ENCODE measurements around the gene GPR42. TPM values are rescaled to one million over a fixed set of nuclear protein-coding genes. Genes with fewer than 3 reads are reported as not detected.
"Not testable (repeated sequence)": the region's sequence is repeated elsewhere in the genome, so short reads cannot be mapped to it uniquely, and the experiment has no call there.

The GPR42 gene
- total RNA-seq, 4 donors from 2014 or later, result 0.70 TPM; not detected in 3

DNA sequence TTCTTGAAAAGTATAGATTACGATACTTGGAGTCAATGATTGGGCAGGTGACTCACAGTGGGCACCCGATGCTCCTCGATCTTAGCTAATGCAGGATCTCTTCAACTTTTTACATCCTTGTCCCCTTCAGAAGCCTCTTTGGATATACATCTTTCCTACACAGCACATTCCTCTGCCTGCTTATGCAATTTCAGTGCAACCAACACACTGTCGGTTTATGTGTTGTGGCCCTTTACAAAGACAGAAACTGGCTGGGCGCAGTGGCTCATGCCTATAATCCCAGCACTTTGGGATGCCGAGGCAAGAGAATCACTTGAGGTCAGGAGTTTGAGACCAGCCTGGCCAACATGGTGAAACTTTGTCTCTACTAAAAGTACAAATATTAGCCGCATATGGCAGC, 2.6 kb downstream of the GPR42 start:
- Histone ChIP-seq H3K27ac (no peak overlapping the region), H3K27me3 (no peaks in the 10 kb centered on the region), H3K4me3 (no peak overlapping the region), H3K9me3 (no peaks in the 10 kb centered on the region), H3K36me3 (no peaks in the 10 kb centered on the region), H3K4me1 (no peaks in the 10 kb centered on the region)
- no peak for DNase-seq
- TF ChIP-seq POLR2A (IDR thresholded peaks at IDR 0.05), result no peak
- no peak for TF ChIP-seq CTCF (IDR thresholded peaks at IDR 0.05)

GRCh38 chr19:35374031-35374430, 3.2 kb downstream of the GPR42 start:
- H3K27me3 ChIP-seq, H3K4me1 ChIP-seq, DNase-seq: not testable (repeated sequence)

DNA sequence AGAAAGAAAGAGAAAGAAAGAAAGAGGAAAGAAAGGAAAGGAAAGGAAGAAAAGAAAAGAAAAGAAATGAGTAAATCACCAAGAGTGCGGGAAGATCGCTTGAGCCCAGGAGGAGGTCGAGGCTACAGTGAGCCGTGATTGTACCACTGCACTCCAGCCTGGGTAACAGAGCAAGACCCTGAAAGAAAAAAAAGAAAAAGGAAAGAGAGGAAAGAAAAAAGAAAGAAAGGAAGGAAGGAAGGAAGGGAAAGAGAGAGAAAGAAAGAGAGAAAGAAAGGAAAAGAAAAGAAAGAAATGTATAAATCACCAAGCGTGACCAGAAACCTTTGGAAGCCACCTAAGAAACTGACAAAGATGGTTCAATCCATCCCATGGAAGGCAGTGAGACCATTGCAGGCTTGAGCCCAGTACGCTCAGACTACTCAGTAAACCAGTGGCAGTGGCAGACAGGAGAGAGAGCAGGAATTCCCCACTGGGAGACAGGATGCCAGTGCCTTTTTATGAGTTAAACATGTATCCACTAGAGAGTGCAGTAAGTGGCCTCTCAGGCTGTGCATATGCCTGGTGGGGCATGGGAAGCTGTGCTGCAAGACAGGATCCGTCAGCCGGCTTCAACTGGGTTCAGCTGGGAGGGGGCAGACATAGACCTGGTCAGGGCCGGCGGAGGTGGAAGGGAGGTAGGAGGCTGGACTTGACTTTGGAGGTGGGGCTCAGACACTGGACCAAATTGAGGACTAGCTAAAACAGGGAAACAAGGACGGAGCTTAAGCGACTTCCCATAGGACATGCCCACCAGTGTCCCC, 4.8 kb downstream of the GPR42 start:
- H3K27ac ChIP-seq, result no peak overlapping the region
- no peaks in the 10 kb centered on the region for H3K9me3 ChIP-seq
- TF ChIP-seq POLR2A (IDR thresholded peaks at IDR 0.05) (no peak), CTCF (IDR thresholded peaks at IDR 0.05) (no peak)
- H3K36me3 ChIP-seq, result no peaks in the 10 kb centered on the region
- no peaks in the 10 kb centered on the region for H3K27me3 ChIP-seq
- no peak for DNase-seq
- no peak overlapping the region for H3K4me3 ChIP-seq
- no peaks in the 10 kb centered on the region for H3K4me1 ChIP-seq

More at GRCh38 chr19:35374031-35374430, 3.2 kb downstream of the GPR42 start:
- not testable (repeated sequence) for H3K4me3 ChIP-seq, H3K9me3 ChIP-seq, H3K27ac ChIP-seq, H3K36me3 ChIP-seq

- Histone ChIP-seq H3K27me3 (no peaks in the 10 kb centered on the region), H3K9me3 (no peaks in the 10 kb centered on the region), H3K36me3 (no peaks in the 10 kb centered on the region), H3K27ac (no peak overlapping the region), H3K4me3 (no peak overlapping the region), H3K4me1 (no peaks in the 10 kb centered on the region)
- no peak for DNase-seq
- TF ChIP-seq POLR2A (IDR thresholded peaks at IDR 0.05) (no peak), CTCF (IDR thresholded peaks at IDR 0.05) (no peak)
Observed at GRCh38 chr19:35377656-35378055, 6.8 kb downstream of the GPR42 start.

DNA sequence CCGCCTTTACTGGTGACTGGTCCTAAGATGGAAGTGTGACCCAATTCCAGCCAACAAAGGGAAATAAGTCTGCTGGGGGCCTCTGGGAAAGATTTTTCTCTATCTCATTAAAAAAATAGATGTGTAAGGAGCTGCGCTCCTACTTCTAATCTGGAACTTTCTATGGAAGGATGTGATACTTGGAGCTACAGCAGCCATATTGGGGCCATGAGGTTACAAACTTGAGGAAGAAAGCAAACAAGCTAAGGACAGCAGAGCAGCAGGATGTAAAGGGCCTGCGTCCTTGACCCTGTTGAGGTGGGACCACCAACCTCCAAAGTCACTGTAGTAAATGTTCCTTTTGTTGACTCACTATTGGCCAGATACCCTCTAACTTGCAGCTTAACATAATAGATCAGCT, 7.5 kb downstream of the GPR42 start:
- Histone ChIP-seq H3K9me3 (no peaks in the 10 kb centered on the region), H3K4me3 (no peak overlapping the region), H3K36me3 (no peaks in the 10 kb centered on the region), H3K27me3 (no peaks in the 10 kb centered on the region), H3K4me1 (no peaks in the 10 kb centered on the region), H3K27ac (no peak overlapping the region)
- no peak for DNase-seq
- TF ChIP-seq CTCF (IDR thresholded peaks at IDR 0.05) (no peak), POLR2A (IDR thresholded peaks at IDR 0.05) (no peak)

GRCh38 chr19:35379545-35379944, 8.7 kb downstream of the GPR42 start:
- H3K27ac ChIP-seq, H3K36me3 ChIP-seq: not testable (repeated sequence)

GRCh38 chr19:35379992-35380391, 9.1 kb downstream of the GPR42 start:
- no peak for TF ChIP-seq CTCF (IDR thresholded peaks at IDR 0.05)
- TF ChIP-seq POLR2A (IDR thresholded peaks at IDR 0.05), result no peak
- Histone ChIP-seq H3K36me3 (no peaks in the 10 kb centered on the region), H3K4me1 (no peaks in the 10 kb centered on the region), H3K4me3 (no peak overlapping the region), H3K9me3 (no peaks in the 10 kb centered on the region), H3K27me3 (no peaks in the 10 kb centered on the region), H3K27ac (no peak overlapping the region)
- DNase-seq, result no peak

More at GRCh38 chr19:35379545-35379944, 8.7 kb downstream of the GPR42 start:
- DNase-seq, H3K9me3 ChIP-seq, H3K4me3 ChIP-seq, H3K4me1 ChIP-seq, H3K27me3 ChIP-seq: not testable (repeated sequence)

All from Peyer's patch (tissue), 4 donors.